ENCODE measurements around the gene ZNF311. TPM values are rescaled to one million over a fixed set of nuclear protein-coding genes. Genes with fewer than 3 reads are reported as not detected.
A peak's percentile ranks its signal among the peaks of the same experiment; 100 is the strongest.

Gene ZNF311
- total and polyA plus RNA-seq, 9 of the 15 experiments (the other 6 are each of a cell fraction or from before 2014, with no cell fraction given): 5.1 to 10.0 (median 7.5) TPM

GRCh38 chr6:29011276-29011734 lies 6.2 kb upstream of the ZNF311 start (continued):
- TF ChIP-seq ETS2 (tag; IDR thresholded peaks at IDR 0.05; ENCODE audit: borderline replicate concordance, poor library complexity, severe bottlenecking) (no peak), U2AF1 (optimal IDR thresholded peaks at IDR 0.05; ENCODE audit: low read depth, low read length) (no peak), CXXC5 (CRISPR knock-in tag; IDR thresholded peaks at IDR 0.05) (peak; percentile 83), HCFC1 (IDR thresholded peaks at IDR 0.05; ENCODE audit: low read depth, low read length) (0 out of 2 replicates have a peak, but pooled peaks have one; percentile 26), ZNF830 (CRISPR knock-in tag; IDR thresholded peaks at IDR 0.05) (no peak), POLR2A (conservative IDR thresholded peaks at IDR 0.05) (0 out of 2 replicates have a peak, but pooled peaks have one; percentile 25), NCOA4 (IDR thresholded peaks at IDR 0.05; ENCODE audit: partially characterized antibody) (no peak), RFX1 (IDR thresholded peaks at IDR 0.05) (peak; percentile 98), SP1 (CRISPR knock-in tag; IDR thresholded peaks at IDR 0.05) (no peak), PRMT5 (CRISPR knock-in tag; IDR thresholded peaks at IDR 0.05) (no peak), ZBTB11 (CRISPR knock-in tag; IDR thresholded peaks at IDR 0.05) (peak in 1 of 3 experiments; percentile 90; a peak in 2 of 6 replicates), SMARCE1 (IDR thresholded peaks at IDR 0.05) (no peak), CHD1 (IDR thresholded peaks at IDR 0.05; ENCODE audit: low read length) (no peak), DPF2 (IDR thresholded peaks at IDR 0.05) (peak; percentile 38; the same call in 1 of the 2 replicates), NCOA1 (IDR thresholded peaks at IDR 0.05; ENCODE audit: low read depth) (no peak), ZBTB9 (CRISPR knock-in tag; IDR thresholded peaks at IDR 0.05) (no peak), JUN (IDR thresholded peaks at IDR 0.05; ENCODE audit: borderline replicate concordance, low read depth, low read length) (0 out of 2 replicates have a peak, but pooled peaks have one; percentile 33), JUN (CRISPR knock-in tag; IDR thresholded peaks at IDR 0.05; ENCODE audit: borderline replicate concordance) (no peak), U2AF2 (optimal IDR thresholded peaks at IDR 0.05; ENCODE audit: low read depth, low read length) (no peak)
- TF ChIP-seq, protein P1, sequence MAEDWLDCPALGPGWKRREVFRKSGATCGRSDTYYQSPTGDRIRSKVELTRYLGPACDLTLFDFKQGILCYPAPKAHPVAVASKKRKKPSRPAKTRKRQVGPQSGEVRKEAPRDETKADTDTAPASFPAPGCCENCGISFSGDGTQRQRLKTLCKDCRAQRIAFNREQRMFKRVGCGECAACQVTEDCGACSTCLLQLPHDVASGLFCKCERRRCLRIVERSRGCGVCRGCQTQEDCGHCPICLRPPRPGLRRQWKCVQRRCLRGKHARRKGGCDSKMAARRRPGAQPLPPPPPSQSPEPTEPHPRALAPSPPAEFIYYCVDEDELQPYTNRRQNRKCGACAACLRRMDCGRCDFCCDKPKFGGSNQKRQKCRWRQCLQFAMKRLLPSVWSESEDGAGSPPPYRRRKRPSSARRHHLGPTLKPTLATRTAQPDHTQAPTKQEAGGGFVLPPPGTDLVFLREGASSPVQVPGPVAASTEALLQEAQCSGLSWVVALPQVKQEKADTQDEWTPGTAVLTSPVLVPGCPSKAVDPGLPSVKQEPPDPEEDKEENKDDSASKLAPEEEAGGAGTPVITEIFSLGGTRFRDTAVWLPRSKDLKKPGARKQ (CRISPR knock-in tag; IDR thresholded peaks at IDR 0.05): no peak
- TF ChIP-seq, protein P2, sequence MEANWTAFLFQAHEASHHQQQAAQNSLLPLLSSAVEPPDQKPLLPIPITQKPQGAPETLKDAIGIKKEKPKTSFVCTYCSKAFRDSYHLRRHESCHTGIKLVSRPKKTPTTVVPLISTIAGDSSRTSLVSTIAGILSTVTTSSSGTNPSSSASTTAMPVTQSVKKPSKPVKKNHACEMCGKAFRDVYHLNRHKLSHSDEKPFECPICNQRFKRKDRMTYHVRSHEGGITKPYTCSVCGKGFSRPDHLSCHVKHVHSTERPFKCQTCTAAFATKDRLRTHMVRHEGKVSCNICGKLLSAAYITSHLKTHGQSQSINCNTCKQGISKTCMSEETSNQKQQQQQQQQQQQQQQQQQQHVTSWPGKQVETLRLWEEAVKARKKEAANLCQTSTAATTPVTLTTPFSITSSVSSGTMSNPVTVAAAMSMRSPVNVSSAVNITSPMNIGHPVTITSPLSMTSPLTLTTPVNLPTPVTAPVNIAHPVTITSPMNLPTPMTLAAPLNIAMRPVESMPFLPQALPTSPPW (CRISPR knock-in tag; IDR thresholded peaks at IDR 0.05): peak; percentile 65; the same call in 1 of the 2 replicates
